Sigmoid colon (tissue), 4 donors: Measurements from ENCODE around the gene KRTAP4-9.

ENCODE experiments used
- EP300 ChIP-seq, 4 donors: sonication (generic); formaldehyde crosslinking; IDR thresholded peaks; one replicate each; pipeline ENCODE4 v1.6.1; 2017; ENCODE audit warnings: antibody characterized with exemption in 4 of 4
- POLR2A ChIP-seq, 2 donors: fragments of 450-650 bp; IDR thresholded peaks; one replicate each; pipeline ENCODE4 v1.6.1; 2016; ENCODE audit warnings: antibody characterized with exemption in 2 of 2, mild to moderate bottlenecking in 2 of 2, moderate library complexity in 2 of 2
- TF ChIP-seq, protein P1 (sequence below), 4 experiments: fragments of 450-650 bp in 3 of 4; fragments of 200-600 bp in 1 of 4; IDR thresholded peaks; one replicate each; pipeline ENCODE4 v1.5.1; 2016 to 2019; ENCODE audit warnings: antibody characterized with exemption in 4 of 4, mild to moderate bottlenecking in 3 of 4, moderate library complexity in 2 of 4

DNA sequence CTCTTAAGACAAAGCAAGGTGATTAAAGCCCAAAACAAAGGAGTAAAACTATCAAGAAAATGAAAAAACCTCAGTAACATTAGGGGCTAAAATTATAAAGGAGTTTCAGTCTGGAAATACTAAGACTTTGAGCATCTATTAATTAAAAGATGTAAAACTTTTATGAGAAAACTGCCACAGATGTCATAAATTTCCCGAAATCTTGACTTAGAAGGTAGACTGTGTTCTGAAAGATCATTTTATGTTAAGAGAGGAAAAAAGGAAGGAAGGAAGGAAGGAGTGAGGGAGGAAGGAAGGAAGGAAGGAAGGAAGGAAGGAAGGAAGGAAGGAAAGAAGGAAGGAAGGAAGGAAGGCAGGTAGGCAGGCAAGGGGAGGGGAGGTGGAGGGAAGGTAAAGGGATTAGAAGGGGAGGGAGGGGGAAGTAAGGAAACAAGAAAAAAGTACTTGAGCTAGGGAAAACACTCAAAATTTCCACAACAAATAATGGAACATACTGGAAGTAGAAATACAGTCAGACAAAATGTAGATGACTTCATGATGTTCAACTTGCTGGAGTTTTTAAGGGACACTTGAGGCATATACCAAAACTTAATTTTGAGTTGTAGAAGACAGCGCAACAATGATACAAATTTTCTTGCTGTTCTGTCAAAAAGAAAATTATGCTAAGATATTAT, 42.5 kb downstream of the KRTAP4-9 start:
- TF ChIP-seq POLR2A (IDR thresholded peaks at IDR 0.05) (no peak), EP300 (IDR thresholded peaks at IDR 0.05) (no peak)
- TF ChIP-seq, protein P1, sequence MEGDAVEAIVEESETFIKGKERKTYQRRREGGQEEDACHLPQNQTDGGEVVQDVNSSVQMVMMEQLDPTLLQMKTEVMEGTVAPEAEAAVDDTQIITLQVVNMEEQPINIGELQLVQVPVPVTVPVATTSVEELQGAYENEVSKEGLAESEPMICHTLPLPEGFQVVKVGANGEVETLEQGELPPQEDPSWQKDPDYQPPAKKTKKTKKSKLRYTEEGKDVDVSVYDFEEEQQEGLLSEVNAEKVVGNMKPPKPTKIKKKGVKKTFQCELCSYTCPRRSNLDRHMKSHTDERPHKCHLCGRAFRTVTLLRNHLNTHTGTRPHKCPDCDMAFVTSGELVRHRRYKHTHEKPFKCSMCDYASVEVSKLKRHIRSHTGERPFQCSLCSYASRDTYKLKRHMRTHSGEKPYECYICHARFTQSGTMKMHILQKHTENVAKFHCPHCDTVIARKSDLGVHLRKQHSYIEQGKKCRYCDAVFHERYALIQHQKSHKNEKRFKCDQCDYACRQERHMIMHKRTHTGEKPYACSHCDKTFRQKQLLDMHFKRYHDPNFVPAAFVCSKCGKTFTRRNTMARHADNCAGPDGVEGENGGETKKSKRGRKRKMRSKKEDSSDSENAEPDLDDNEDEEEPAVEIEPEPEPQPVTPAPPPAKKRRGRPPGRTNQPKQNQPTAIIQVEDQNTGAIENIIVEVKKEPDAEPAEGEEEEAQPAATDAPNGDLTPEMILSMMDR (IDR thresholded peaks at IDR 0.05): no peak
